Measurements from ENCODE around the gene ANKRD60.

ANKRD60 gene

DNA sequence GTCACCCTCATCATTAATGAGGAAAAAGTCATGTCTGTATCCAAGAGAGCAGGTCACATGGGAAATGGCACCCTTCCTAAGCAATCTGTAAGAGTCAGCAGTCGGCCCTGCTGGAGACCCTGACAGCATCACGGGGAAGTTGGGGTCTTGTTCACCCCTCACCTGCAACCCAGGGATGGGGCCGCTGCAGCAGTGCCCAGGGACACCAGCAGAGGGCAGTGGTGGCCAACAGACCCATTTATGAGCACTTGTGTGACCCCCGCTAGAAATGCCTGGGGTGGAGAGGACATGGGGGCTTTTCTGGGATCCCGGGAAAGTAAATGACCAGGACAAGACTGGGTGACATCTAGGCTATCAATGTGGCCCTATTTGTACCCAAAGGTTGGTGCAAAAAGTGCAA, 35.9 kb downstream of the ANKRD60 start:
- Histone ChIP-seq H3K4me3 (ENCODE audit: extremely low read depth, insufficient read depth, low read length, poor library complexity, severe bottlenecking) (no peak overlapping the region), H3K27ac (ENCODE audit: low read depth, low read length, severe bottlenecking) (no peak overlapping the region), H3K9me3 (ENCODE audit: control insufficient read depth, low read length) (no peaks in the 10 kb centered on the region), H3K4me1 (ENCODE audit: control insufficient read depth, insufficient read depth, low read length, poor library complexity, severe bottlenecking) (no peaks in the 10 kb centered on the region), H3K36me3 (ENCODE audit: control insufficient read depth, insufficient read depth, low read length) (no peaks in the 10 kb centered on the region)
- WGBS, 2 experiments (ENCODE audit: insufficient coverage in 2 of 2): 51 to 63% methylated on average over 4 to 5 of the region's 5 CpGs

DNA sequence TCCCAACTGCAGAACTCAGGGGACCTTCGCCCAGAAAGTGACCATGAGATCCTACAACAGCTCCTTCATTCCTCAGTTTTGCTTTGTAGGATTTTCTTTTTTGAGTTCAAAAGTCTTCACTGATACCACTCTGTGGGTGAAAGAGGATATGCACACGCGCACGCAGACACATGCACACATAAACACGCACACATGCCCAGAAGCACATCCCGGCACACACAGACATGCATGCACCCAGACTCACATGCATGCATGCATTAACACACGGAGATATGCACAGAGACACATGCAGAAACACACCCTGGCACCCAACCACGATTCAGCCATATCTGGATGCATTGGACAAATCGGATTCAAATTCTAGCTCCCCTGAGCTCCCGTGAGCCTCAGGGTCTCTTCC, 36.4 kb downstream of the ANKRD60 start:
- Histone ChIP-seq H3K36me3 (ENCODE audit: control insufficient read depth, insufficient read depth, low read length) (no peaks in the 10 kb centered on the region), H3K4me3 (ENCODE audit: extremely low read depth, insufficient read depth, low read length, poor library complexity, severe bottlenecking) (no peak overlapping the region), H3K4me1 (ENCODE audit: control insufficient read depth, insufficient read depth, low read length, poor library complexity, severe bottlenecking) (no peaks in the 10 kb centered on the region), H3K9me3 (ENCODE audit: control insufficient read depth, low read length) (no peaks in the 10 kb centered on the region), H3K27ac (ENCODE audit: low read depth, low read length, severe bottlenecking) (no peak overlapping the region)
- 83 to 84% methylated on average over 9 of the region's 10 CpGs for WGBS, 2 experiments (ENCODE audit: insufficient coverage in 2 of 2)

- no peaks in the 10 kb centered on the region for H3K36me3 ChIP-seq (ENCODE audit: control insufficient read depth, insufficient read depth, low read length)
- H3K4me3 ChIP-seq (ENCODE audit: extremely low read depth, insufficient read depth, low read length, poor library complexity, severe bottlenecking): no peak overlapping the region
- WGBS, 2 experiments (ENCODE audit: insufficient coverage in 2 of 2): 17 to 25% methylated on average over 1 to 2 of the region's 2 CpGs
- no peaks in the 10 kb centered on the region for H3K9me3 ChIP-seq (ENCODE audit: control insufficient read depth, low read length)
- no peak overlapping the region for H3K27ac ChIP-seq (ENCODE audit: low read depth, low read length, severe bottlenecking)
- H3K4me1 ChIP-seq (ENCODE audit: control insufficient read depth, insufficient read depth, low read length, poor library complexity, severe bottlenecking): no peaks in the 10 kb centered on the region
Measured at GRCh38 chr20:58188527-58188926, 39.9 kb downstream of the ANKRD60 start.

DNA sequence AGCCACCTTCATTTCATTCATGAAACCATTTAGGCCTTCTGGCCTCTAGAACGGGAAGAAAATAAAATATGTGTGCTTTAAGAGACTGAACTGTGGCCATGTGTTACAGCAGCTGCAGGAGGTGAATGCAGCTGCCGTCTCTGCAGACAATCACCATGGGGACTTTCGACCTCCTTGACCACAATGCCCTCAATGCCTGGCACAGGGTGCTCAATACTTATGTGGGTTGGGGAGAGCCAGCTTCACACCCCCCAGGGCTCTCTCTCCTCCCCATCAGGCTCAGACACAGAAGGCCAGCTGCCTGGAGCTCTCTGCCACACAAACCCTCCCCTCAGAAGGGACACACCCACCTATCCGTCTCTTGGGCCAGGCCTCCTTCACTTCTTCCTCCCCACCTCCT, 43.5 kb downstream of the ANKRD60 start:
- no peaks in the 10 kb centered on the region for H3K4me1 ChIP-seq (ENCODE audit: control insufficient read depth, insufficient read depth, low read length, poor library complexity, severe bottlenecking)
- WGBS, 2 experiments (ENCODE audit: insufficient coverage in 2 of 2): 88% methylated on average over 3 of the region's 4 CpGs; no CpG with 5 or more reads in 1 of the 2 experiments
- H3K9me3 ChIP-seq (ENCODE audit: control insufficient read depth, low read length): no peaks in the 10 kb centered on the region
- H3K4me3 ChIP-seq (ENCODE audit: extremely low read depth, insufficient read depth, low read length, poor library complexity, severe bottlenecking): no peak overlapping the region
- H3K27ac ChIP-seq (ENCODE audit: low read depth, low read length, severe bottlenecking): no peak overlapping the region
- no peaks in the 10 kb centered on the region for H3K36me3 ChIP-seq (ENCODE audit: control insufficient read depth, insufficient read depth, low read length)

GRCh38 chr20:58184063-58184462, 44.4 kb downstream of the ANKRD60 start:
- Histone ChIP-seq H3K36me3 (ENCODE audit: control insufficient read depth, insufficient read depth, low read length) (no peaks in the 10 kb centered on the region), H3K9me3 (ENCODE audit: control insufficient read depth, low read length) (no peaks in the 10 kb centered on the region), H3K4me1 (ENCODE audit: control insufficient read depth, insufficient read depth, low read length, poor library complexity, severe bottlenecking) (peaks cover 3% of the 10 kb centered on the region), H3K27ac (ENCODE audit: low read depth, low read length, severe bottlenecking) (no peak overlapping the region), H3K4me3 (ENCODE audit: extremely low read depth, insufficient read depth, low read length, poor library complexity, severe bottlenecking) (no peak overlapping the region)
- WGBS, 2 experiments (ENCODE audit: insufficient coverage in 2 of 2): 81 to 87% methylated on average over 3 of the region's 3 CpGs

DNA sequence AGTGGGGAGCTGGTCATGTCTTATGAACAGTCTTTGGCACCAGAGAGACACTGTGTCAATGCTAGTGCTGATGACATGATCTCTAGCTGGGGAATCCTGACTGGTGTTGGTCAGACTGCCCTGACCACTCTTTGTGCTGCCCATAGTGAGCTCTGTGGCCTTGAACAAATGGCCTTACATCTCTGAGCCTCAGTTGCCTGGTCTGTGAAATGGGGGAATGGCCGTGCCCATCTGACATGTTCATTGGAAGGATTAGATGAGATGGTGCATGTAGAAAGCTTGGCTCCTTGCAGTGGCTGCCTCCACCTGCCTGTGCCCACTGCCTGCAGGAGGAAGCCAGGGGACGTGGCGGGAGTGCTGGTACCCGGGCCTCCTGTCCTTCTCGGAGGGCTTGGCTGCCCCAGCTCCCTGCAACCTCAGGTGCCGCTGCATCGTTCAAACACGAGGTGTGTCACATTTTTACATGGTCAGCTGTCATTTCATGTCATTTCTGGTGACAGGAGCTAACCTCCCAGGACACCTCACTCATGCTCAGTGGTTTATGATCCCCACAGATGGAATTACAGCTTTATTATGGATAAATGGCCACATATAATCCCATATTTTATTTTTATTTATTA, 45.8 kb downstream of the ANKRD60 start:
- Histone ChIP-seq H3K4me3 (ENCODE audit: extremely low read depth, insufficient read depth, low read length, poor library complexity, severe bottlenecking) (no peak overlapping the region), H3K9me3 (ENCODE audit: control insufficient read depth, low read length) (no peaks in the 10 kb centered on the region)
- WGBS, 2 experiments (ENCODE audit: insufficient coverage in 2 of 2): 81 to 94% methylated on average over 7 of the region's 8 CpGs

GRCh38 chr20:58179432-58180099, 48.9 kb downstream of the ANKRD60 start:
- H3K36me3 ChIP-seq (ENCODE audit: control insufficient read depth, insufficient read depth, low read length): no peaks in the 10 kb centered on the region
- H3K4me1 ChIP-seq (ENCODE audit: control insufficient read depth, insufficient read depth, low read length, poor library complexity, severe bottlenecking): peaks cover 5% of the 10 kb centered on the region
- H3K9me3 ChIP-seq (ENCODE audit: control insufficient read depth, low read length): no peaks in the 10 kb centered on the region
- peak overlapping the region; percentile 16 for H3K4me3 ChIP-seq (ENCODE audit: extremely low read depth, insufficient read depth, low read length, poor library complexity, severe bottlenecking)
- no peak overlapping the region for H3K27ac ChIP-seq (ENCODE audit: low read depth, low read length, severe bottlenecking)
- WGBS, 2 experiments (ENCODE audit: insufficient coverage in 2 of 2): 3 to 10% methylated on average over 26 to 36 of the region's 46 CpGs

More for the DNA sequence above, 45.8 kb downstream of the ANKRD60 start:
- Histone ChIP-seq H3K27ac (ENCODE audit: low read depth, low read length, severe bottlenecking) (no peak overlapping the region), H3K4me1 (ENCODE audit: control insufficient read depth, insufficient read depth, low read length, poor library complexity, severe bottlenecking) (peaks cover 3% of the 10 kb centered on the region), H3K36me3 (ENCODE audit: control insufficient read depth, insufficient read depth, low read length) (no peaks in the 10 kb centered on the region)

DNA sequence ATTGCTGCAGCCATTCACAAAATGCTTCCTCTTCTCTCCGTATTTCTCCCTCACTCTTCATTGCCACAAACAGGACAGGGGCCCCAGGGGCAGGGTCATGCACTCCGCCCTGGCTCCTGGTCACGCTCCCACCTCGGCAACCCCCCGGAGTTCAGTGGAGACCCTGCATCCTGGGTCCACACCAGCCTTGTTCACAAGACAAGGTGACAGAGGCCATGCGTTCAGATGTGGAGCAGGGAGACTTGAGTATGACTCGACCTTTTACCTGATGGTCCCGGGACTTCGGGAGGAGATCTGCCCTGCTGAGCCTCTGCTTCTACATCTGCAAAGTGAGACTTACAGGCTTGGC, 49.4 kb downstream of the ANKRD60 start:
- Histone ChIP-seq H3K27ac (ENCODE audit: low read depth, low read length, severe bottlenecking) (no peak overlapping the region), H3K9me3 (ENCODE audit: control insufficient read depth, low read length) (no peaks in the 10 kb centered on the region), H3K4me3 (ENCODE audit: extremely low read depth, insufficient read depth, low read length, poor library complexity, severe bottlenecking) (no peak overlapping the region), H3K4me1 (ENCODE audit: control insufficient read depth, insufficient read depth, low read length, poor library complexity, severe bottlenecking) (peaks cover 5% of the 10 kb centered on the region), H3K36me3 (ENCODE audit: control insufficient read depth, insufficient read depth, low read length) (no peaks in the 10 kb centered on the region)
- 52 to 73% methylated on average over 5 to 7 of the region's 9 CpGs for WGBS, 2 experiments (ENCODE audit: insufficient coverage in 2 of 2)

GRCh38 chr20:58177799-58178198, 50.7 kb downstream of the ANKRD60 start:
- Histone ChIP-seq H3K27ac (ENCODE audit: low read depth, low read length, severe bottlenecking) (no peak overlapping the region), H3K9me3 (ENCODE audit: control insufficient read depth, low read length) (no peaks in the 10 kb centered on the region), H3K4me3 (ENCODE audit: extremely low read depth, insufficient read depth, low read length, poor library complexity, severe bottlenecking) (no peak overlapping the region), H3K4me1 (ENCODE audit: control insufficient read depth, insufficient read depth, low read length, poor library complexity, severe bottlenecking) (peaks cover 5% of the 10 kb centered on the region), H3K36me3 (ENCODE audit: control insufficient read depth, insufficient read depth, low read length) (no peaks in the 10 kb centered on the region)
- WGBS, 2 experiments (ENCODE audit: insufficient coverage in 2 of 2): 86 to 95% methylated on average over 9 of the region's 10 CpGs

DNA sequence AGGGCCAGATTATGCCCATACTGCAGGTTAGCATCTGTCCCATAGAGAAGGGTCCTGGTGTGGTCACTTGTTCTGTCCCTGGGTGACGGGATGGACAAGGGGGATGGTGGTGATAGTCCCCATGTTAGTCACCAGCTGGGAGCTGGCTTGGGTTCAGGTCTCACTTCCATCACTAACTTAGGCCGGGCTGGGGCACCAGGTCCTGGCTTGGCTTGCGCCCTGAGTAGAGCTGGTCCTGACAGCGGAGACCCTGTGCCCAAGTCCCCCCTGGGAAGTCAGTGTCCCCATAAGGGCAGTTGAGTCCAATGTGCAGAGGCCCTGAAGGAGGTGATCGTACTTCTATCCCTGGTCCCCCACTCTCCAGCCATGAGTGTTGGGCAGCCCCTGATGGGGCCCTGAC, 52.6 kb downstream of the ANKRD60 start:
- Histone ChIP-seq H3K4me1 (ENCODE audit: control insufficient read depth, insufficient read depth, low read length, poor library complexity, severe bottlenecking) (peaks cover 5% of the 10 kb centered on the region), H3K27ac (ENCODE audit: low read depth, low read length, severe bottlenecking) (no peak overlapping the region), H3K36me3 (ENCODE audit: control insufficient read depth, insufficient read depth, low read length) (no peaks in the 10 kb centered on the region), H3K4me3 (ENCODE audit: extremely low read depth, insufficient read depth, low read length, poor library complexity, severe bottlenecking) (no peak overlapping the region), H3K9me3 (ENCODE audit: control insufficient read depth, low read length) (no peaks in the 10 kb centered on the region)
- WGBS, 2 experiments (ENCODE audit: insufficient coverage in 2 of 2): 96 to 100% methylated on average over 3 to 4 of the region's 5 CpGs

GRCh38 chr20:58175425-58175824, 53.0 kb downstream of the ANKRD60 start:
- WGBS, 2 experiments (ENCODE audit: insufficient coverage in 2 of 2): 93 to 96% methylated on average over 4 to 6 of the region's 9 CpGs
- Histone ChIP-seq H3K9me3 (ENCODE audit: control insufficient read depth, low read length) (no peaks in the 10 kb centered on the region), H3K36me3 (ENCODE audit: control insufficient read depth, insufficient read depth, low read length) (no peaks in the 10 kb centered on the region), H3K4me3 (ENCODE audit: extremely low read depth, insufficient read depth, low read length, poor library complexity, severe bottlenecking) (no peak overlapping the region), H3K27ac (ENCODE audit: low read depth, low read length, severe bottlenecking) (no peak overlapping the region), H3K4me1 (ENCODE audit: control insufficient read depth, insufficient read depth, low read length, poor library complexity, severe bottlenecking) (peaks cover 5% of the 10 kb centered on the region)

Measured in mesodermal cell (in vitro differentiated cells).